SK-N-SH (cell line): Measurements from ENCODE around the gene TECPR1. TPM values are rescaled to one million over a fixed set of nuclear protein-coding genes. Genes with fewer than 3 reads are reported as not detected.

Source experiments
- CTCF ChIA-PET: fragments of 300-600, 350-600 bp; formaldehyde crosslinking; extraction: SDS; loops from one replicate; lab custom pipeline; 2021; lab: Yijun Ruan, JAX
- POLR2A ChIA-PET: fragments of 350-600 bp; sonication (Branson Sonifier 250); formaldehyde crosslinking; extraction: SDS; loops from one replicate; lab custom pipeline; 2020; ENCODE audit warnings: antibody characterized with exemption, inconsistent platforms; lab: Yijun Ruan, JAX
- DNase-seq: peaks from one replicate; pipeline ENCODE4 v3.0.0; 2012
- H2AFZ ChIP-seq: fragments of 200-600 bp; sonication (generic); 2 replicates; pipeline ENCODE4 v1.8.1; 2016; ENCODE audit warnings: antibody characterized with exemption, mild to moderate bottlenecking, low read depth
- H3F3A ChIP-seq: fragments of 200-600 bp; sonication (generic); replicated peaks from 2 replicates; pipeline ENCODE3; 2016; ENCODE audit warnings: antibody characterized with exemption, mild to moderate bottlenecking; ENCODE audit not compliant: insufficient read depth
- H3K27ac ChIP-seq, 2 experiments: fragments of 200-500 bp in 1 of 2; fragments of 200-600 bp in 1 of 2; sonication (Bioruptor generic) in 1 of 2; sonication (generic), shearing (Covaris generic) in 1 of 2; 2 replicates each; pipeline versions ENCODE4 v1.5.1 to v1.6.1; 2014 to 2016; ENCODE audit warnings: low read depth in 2 of 2, inconsistent platforms in 1 of 2, low read length in 1 of 2, mild to moderate bottlenecking in 1 of 2, mixed read lengths in 1 of 2
- H3K27me3 ChIP-seq: fragments of 200-600 bp; sonication (generic), shearing (Covaris generic); 2 replicates; pipeline ENCODE4 v1.6.1; 2016; ENCODE audit warnings: mixed run types; ENCODE audit not compliant: insufficient read depth
- H3K36me3 ChIP-seq, 2 experiments: fragments of 200-500 bp in 1 of 2; fragments of 200-600 bp in 1 of 2; sonication (Bioruptor generic) in 1 of 2; sonication (generic) in 1 of 2; replicated peaks in 1 of 2; 2 replicates each; pipeline versions ENCODE3 to v1.5.1; 2014 to 2016; ENCODE audit warnings: low read length in 1 of 2, mild to moderate bottlenecking in 1 of 2; ENCODE audit not compliant: insufficient read depth in 2 of 2, control insufficient read depth in 1 of 2
- H3K4me1 ChIP-seq, 2 experiments: fragments of 200-500 bp in 1 of 2; fragments of 200-600 bp in 1 of 2; sonication (Bioruptor generic) in 1 of 2; sonication (generic), shearing (Covaris generic) in 1 of 2; 2 replicates each; pipeline versions ENCODE4 v1.5.1 to v1.6.1; 2014 to 2016; ENCODE audit warnings: low read depth in 1 of 2, low read length in 1 of 2, mixed run types in 1 of 2; ENCODE audit not compliant: insufficient read depth in 2 of 2, control insufficient read depth in 1 of 2
- H3K4me2 ChIP-seq: fragments of 200-600 bp; sonication (generic), shearing (Covaris generic); 2 replicates; pipeline ENCODE4 v1.6.1; 2017; ENCODE audit warnings: mixed run types
- H3K4me3 ChIP-seq, 2 experiments: fragments of 200-500 bp in 1 of 2; fragments of 200-600 bp in 1 of 2; sonication (Bioruptor generic) in 1 of 2; sonication (generic), shearing (Covaris generic) in 1 of 2; 2 replicates each; pipeline versions ENCODE4 v1.5.1 to v1.8.1; 2014 to 2016; ENCODE audit warnings: low read depth in 2 of 2, inconsistent platforms in 1 of 2, low read length in 1 of 2, mild to moderate bottlenecking in 1 of 2, mixed read lengths in 1 of 2, moderate library complexity in 1 of 2
- H3K79me2 ChIP-seq: fragments of 200-600 bp; sonication (generic); 2 replicates; pipeline ENCODE4 v1.8.1; 2017; ENCODE audit warnings: mild to moderate bottlenecking; ENCODE audit not compliant: insufficient read depth
- H3K9ac ChIP-seq: fragments of 200-600 bp; sonication (generic); 2 replicates; pipeline ENCODE4 v1.6.1; 2017; ENCODE audit warnings: mixed run types
- H3K9me2 ChIP-seq: fragments of 200-600 bp; sonication (generic); 2 replicates; pipeline ENCODE4 v1.6.1; 2017; ENCODE audit warnings: mixed run types
- H3K9me3 ChIP-seq: fragments of 200-600 bp; sonication (generic); 2 replicates; pipeline ENCODE4 v1.6.1; 2017; ENCODE audit warnings: mixed run types, mild to moderate bottlenecking, moderate library complexity
- H4K20me1 ChIP-seq: fragments of 200-600 bp; sonication (generic); 2 replicates; pipeline ENCODE4 v1.6.1; 2017; ENCODE audit warnings: mild to moderate bottlenecking, mixed run types; ENCODE audit not compliant: insufficient read depth
- ELF1 ChIP-seq: IDR thresholded peaks from 2 replicates; pipeline ENCODE4 v1.4.0; 2012
- EP300 ChIP-seq, 2 experiments: IDR thresholded peaks; 2 replicates each; pipeline versions ENCODE4 v1.4.0 to v1.6.1; 2012; ENCODE audit warnings: borderline replicate concordance in 1 of 2, low read depth in 1 of 2, low read length in 1 of 2
- FOSL2 ChIP-seq: IDR thresholded peaks from 2 replicates; pipeline ENCODE4 v1.4.0; 2012; ENCODE audit warnings: low read depth, mild to moderate bottlenecking, moderate library complexity, borderline replicate concordance
- RAD21 ChIP-seq: IDR thresholded peaks from 2 replicates; pipeline ENCODE4 v1.6.1; 2012; ENCODE audit warnings: mild to moderate bottlenecking, low read length
- RCOR1 ChIP-seq: fragments of 150-350 bp; IDR thresholded peaks from 2 replicates; pipeline ENCODE4 v1.6.1; 2017; ENCODE audit warnings: antibody characterized with exemption, low read length
- REST ChIP-seq: IDR thresholded peaks from 2 replicates; pipeline ENCODE4 v1.6.1; 2012; ENCODE audit warnings: mild to moderate bottlenecking, low read depth, low read length, moderate library complexity
- TCF12 ChIP-seq: IDR thresholded peaks from 2 replicates; pipeline ENCODE4 v1.4.0; 2012
- ZBTB33 ChIP-seq: IDR thresholded peaks from 2 replicates; pipeline ENCODE4 v1.4.0; 2012; ENCODE audit warnings: low read depth, borderline replicate concordance
- WGBS: methylation state at CpG from one replicate; pipeline ENCODE4 v1.1.6; 2017; ENCODE audit warnings: low lambda C conversion rate; 5-methylcytosine and 5-hydroxymethylcytosine counted together
- polyA plus RNA-seq, 3 experiments: library from polyadenylated mRNA; depleted of rRNA; stranded (reverse); fragments of >200 nt; gene quantifications; 2 replicates each; pipeline ENCODE4 v1.2.3, GENCODE V29; 2012
- TF ChIP-seq, protein P1 (sequence below): IDR thresholded peaks from 2 replicates; pipeline ENCODE4; 2012

Gene TECPR1
- polyA plus RNA-seq, 1 of the 3 experiments (the other 2 are of a cell fraction), result 6.8 TPM

DNA sequence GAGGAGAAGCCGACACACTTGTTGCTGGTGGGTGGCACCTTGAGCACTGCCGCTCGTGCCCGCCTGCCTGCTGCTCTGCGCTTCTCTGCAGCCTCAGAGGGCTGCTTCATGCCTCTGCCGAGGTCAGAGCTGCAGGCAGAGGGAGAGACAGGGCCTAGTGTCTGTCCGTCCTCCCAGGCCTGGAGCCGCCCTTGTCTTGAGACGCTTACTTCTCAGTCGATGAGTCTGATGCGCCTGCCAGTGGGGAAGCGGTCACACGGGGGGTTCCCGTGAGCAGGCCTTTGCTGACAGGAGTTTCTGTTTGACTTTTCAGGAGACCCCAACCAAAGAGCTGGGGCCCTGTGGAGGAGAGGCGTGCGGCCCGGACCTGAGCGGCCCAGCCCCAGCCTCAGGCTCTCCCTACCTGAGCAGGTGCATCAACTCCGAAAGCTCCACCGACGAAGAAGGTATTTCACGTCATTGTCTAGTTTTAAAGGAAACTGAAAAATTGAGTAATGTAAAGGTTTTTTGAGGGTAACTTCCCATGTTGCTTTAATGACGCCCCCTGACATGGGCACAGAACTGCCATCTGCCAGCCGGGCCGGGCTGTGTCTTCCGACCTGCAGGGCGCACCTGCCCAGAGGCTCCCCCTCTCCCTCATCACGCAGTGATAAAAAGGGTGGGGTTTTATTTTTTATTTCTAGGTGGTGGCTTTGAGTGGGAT, 48.6 kb downstream of the TECPR1 start (continued):
- TF ChIP-seq REST, result no peak
- TF ChIP-seq, protein P1, sequence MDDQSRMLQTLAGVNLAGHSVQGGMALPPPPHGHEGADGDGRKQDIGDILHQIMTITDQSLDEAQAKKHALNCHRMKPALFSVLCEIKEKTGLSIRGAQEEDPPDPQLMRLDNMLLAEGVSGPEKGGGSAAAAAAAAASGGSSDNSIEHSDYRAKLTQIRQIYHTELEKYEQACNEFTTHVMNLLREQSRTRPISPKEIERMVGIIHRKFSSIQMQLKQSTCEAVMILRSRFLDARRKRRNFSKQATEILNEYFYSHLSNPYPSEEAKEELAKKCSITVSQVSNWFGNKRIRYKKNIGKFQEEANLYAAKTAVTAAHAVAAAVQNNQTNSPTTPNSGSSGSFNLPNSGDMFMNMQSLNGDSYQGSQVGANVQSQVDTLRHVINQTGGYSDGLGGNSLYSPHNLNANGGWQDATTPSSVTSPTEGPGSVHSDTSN, result no peak
- no peak for TF ChIP-seq FOSL2

DNA sequence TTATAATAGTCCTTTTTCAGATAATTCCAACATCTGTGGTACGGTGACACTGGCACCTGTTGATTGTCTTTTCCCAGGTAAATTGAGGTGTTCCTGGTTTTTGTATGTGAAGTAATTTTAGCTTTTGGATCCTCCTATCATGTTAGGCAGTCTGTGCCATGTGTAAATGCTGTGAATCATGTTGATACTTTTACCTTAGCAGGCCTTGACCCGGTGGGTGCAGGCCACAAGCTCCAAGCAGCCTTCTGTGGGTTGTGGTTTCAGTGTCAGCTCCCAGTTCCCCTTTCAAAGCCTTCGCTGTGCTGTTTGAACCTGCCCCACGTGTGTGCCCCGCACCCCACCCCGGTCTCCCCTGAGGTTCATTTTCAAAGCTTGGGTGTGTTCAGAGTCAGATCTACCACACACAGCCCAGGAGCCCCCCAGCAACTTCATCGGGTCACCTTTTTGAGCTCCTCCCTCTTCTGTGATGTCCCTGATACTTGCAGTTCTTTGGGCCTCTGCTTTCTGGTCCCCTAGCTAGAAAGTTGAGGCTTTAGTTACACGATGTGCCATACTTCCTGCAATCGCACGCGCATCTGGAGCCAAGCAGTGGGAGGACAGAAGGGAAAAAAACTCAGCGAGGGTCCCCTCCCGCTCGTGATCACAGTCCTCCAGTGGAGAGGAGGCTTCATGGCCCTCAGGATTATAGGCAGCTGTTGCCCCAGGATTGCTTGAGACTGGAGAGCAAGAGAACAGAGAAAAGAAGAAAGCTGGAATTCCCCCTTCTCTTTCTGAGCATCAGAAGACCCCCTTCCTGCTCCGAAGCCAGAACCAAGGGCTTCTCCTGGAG, 49.5 kb downstream of the TECPR1 start:
- TF ChIP-seq TCF12 (no peak), EP300 (IDR thresholded peaks at IDR 0.05; ENCODE audit: borderline replicate concordance in 1 of 2, low read depth in 1 of 2, low read length in 1 of 2) (no peak), RAD21 (no peak)
- POLR2A ChIA-PET, result no interaction called here

DNA sequence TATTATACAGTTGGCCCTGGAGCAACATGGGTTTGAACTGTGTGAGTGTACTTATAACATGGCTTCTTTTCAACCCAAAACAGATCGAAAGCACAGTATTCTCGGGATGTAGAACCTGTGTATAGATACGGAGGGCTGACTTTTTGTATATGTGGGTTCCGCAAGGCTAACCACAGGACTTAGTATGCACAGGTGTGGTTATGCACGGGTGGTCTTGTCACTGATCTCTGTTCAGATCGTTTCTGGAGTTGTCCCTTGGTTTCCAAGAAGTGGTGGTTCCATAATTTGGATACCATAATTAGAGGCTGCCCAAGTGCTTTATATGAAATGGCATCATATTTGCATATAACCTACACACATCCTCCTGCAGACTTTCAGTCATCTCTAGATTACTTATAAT, 51.7 kb downstream of the TECPR1 start:
- peaks cover 13 to 15% of the 10 kb centered on the region in 2 experiments for H3K36me3 ChIP-seq
- no peak overlapping the region for H3K27ac ChIP-seq
- 88% methylated on average over 6 of the region's 6 CpGs for WGBS
- no peak overlapping the region for H3K9ac ChIP-seq
- POLR2A ChIA-PET, result no interaction called here
- H4K20me1 ChIP-seq, result no peaks in the 10 kb centered on the region
- no peak overlapping the region for H2AFZ ChIP-seq
- H3K79me2 ChIP-seq, result no peaks in the 10 kb centered on the region; the same call in 1 of the 2 replicates
- CTCF ChIA-PET, result no interaction called here
- no peak overlapping the region for H3K4me3 ChIP-seq
- H3K9me2 ChIP-seq, result no peaks in the 10 kb centered on the region
- TF ChIP-seq EP300 (IDR thresholded peaks at IDR 0.05; ENCODE audit: borderline replicate concordance in 1 of 2, low read depth in 1 of 2, low read length in 1 of 2), result no peak
- no peak for TF ChIP-seq RAD21
- no peak for TF ChIP-seq ZBTB33
- no peak for TF ChIP-seq RCOR1
- TF ChIP-seq ELF1, result no peak
- H3K4me2 ChIP-seq, result no peak overlapping the region
- no peaks in the 10 kb centered on the region for H3K27me3 ChIP-seq
- DNase-seq, result no peak
- no peaks in the 10 kb centered on the region for H3K4me1 ChIP-seq
- no peaks in the 10 kb centered on the region for H3F3A ChIP-seq
- H3K9me3 ChIP-seq, result no peaks in the 10 kb centered on the region

More for the DNA sequence above, 49.5 kb downstream of the TECPR1 start:
- Histone ChIP-seq H3K36me3 (peaks cover 10 to 32% of the 10 kb centered on the region in 2 experiments), H3K4me3 (no peak overlapping the region), H3K4me2 (no peak overlapping the region), H3K79me2 (no peaks in the 10 kb centered on the region; the same call in 1 of the 2 replicates), H3K9me3 (no peaks in the 10 kb centered on the region), H2AFZ (no peak overlapping the region), H3F3A (no peaks in the 10 kb centered on the region), H3K9me2 (no peaks in the 10 kb centered on the region), H3K4me1 (no peaks in the 10 kb centered on the region), H3K27ac (no peak overlapping the region), H4K20me1 (no peaks in the 10 kb centered on the region), H3K27me3 (no peaks in the 10 kb centered on the region), H3K9ac (no peak overlapping the region)
- 87% methylated on average over 15 of the region's 15 CpGs for WGBS
- CTCF ChIA-PET, result interaction anchor here (0.7 to 1.7 kb wide), 2 partner anchors 34 to 91 kb away, joined by 3 to 9 read pairs; no protein-coding TSS in a partner anchor
- DNase-seq, result no peak
